ENCODE data around the gene PRDM12.

GRCh38 chr9:130661451-130662098 lies 2.8 kb upstream of the PRDM12 start:
- TF ChIP-seq CTCF (IDR thresholded peaks at IDR 0.05) (no peak), POLR2A (IDR thresholded peaks at IDR 0.05) (no peak)

All from uterus (tissue), 2 donors.